H1 (cell line): ENCODE data around the gene EIF4EBP3.
A peak's percentile ranks its signal among the peaks of the same experiment; 100 is the strongest.

Experiments
- BCL11A ChIP-seq, 2 experiments: IDR thresholded peaks; one replicate each; pipeline ENCODE4 v1.6.1; 2011; ENCODE audit warnings: low read depth in 2 of 2, low read length in 2 of 2, mild to moderate bottlenecking in 2 of 2
- CTCF ChIP-seq, 3 experiments: IDR thresholded peaks; 1 replicate in 2 of 3; 2 replicates in 1 of 3; pipeline versions ENCODE4 v1.5.1 to v1.6.1; 2011; ENCODE audit warnings: low read length in 3 of 3, mild to moderate bottlenecking in 3 of 3, inconsistent platforms in 2 of 3, low read depth in 1 of 3, moderate library complexity in 1 of 3; ENCODE audit not compliant: insufficient read depth in 1 of 3; ENCODE audit errors: control extremely low read depth in 1 of 3
- EP300 ChIP-seq, 2 experiments: IDR thresholded peaks; 1 replicate in 1 of 2; 2 replicates in 1 of 2; pipeline ENCODE4 v1.6.1; 2011 to 2012; ENCODE audit warnings: low read depth in 2 of 2, low read length in 2 of 2, mild to moderate bottlenecking in 2 of 2, borderline replicate concordance in 1 of 2, inconsistent platforms in 1 of 2, moderate library complexity in 1 of 2
- EZH2 ChIP-seq: fragments of 200-600 bp; sonication (generic); IDR thresholded peaks from 2 replicates; pipeline ENCODE4 v1.7.1; 2012; ENCODE audit warnings: low read depth, mild to moderate bottlenecking, moderate library complexity, low read length, inconsistent platforms; ENCODE audit not compliant: severe bottlenecking
- JUN ChIP-seq: IDR thresholded peaks from 2 replicates; pipeline ENCODE4 v1.6.1; 2011; ENCODE audit warnings: low read depth, mild to moderate bottlenecking, improper control_type of control experiment, low read length
- PHF8 ChIP-seq: fragments of 200-600 bp; sonication (generic); conservative IDR thresholded peaks from 2 replicates; pipeline ENCODE4 v1.7.1; 2012; ENCODE audit warnings: low read depth, mild to moderate bottlenecking, inconsistent platforms, low read length, moderate library complexity
- POLR2AphosphoS5 ChIP-seq: IDR thresholded peaks from 2 replicates; pipeline ENCODE4 v1.6.1; 2011; ENCODE audit warnings: low read depth, low read length
- YY1 ChIP-seq: IDR thresholded peaks from 2 replicates; pipeline ENCODE4 v1.6.1; 2011; ENCODE audit warnings: low read depth, mild to moderate bottlenecking, low read length

GRCh38 chr5:140557136-140557805, 9.8 kb downstream of the EIF4EBP3 start, which contains the start of gene SRA1:
- no peak for TF ChIP-seq CTCF (IDR thresholded peaks at IDR 0.05; ENCODE audit: control extremely low read depth in 1 of 3, insufficient read depth in 1 of 3, low read depth in 1 of 3, low read length in 3 of 3)
- no peak for TF ChIP-seq JUN
- peak; percentile 96 for TF ChIP-seq PHF8
- TF ChIP-seq YY1, result peak; percentile 66; the same call in 1 of the 2 replicates
- TF ChIP-seq EZH2, result no peak
- no peak for TF ChIP-seq EP300 (IDR thresholded peaks at IDR 0.05; ENCODE audit: borderline replicate concordance in 1 of 2, low read depth in 2 of 2, low read length in 2 of 2)
- TF ChIP-seq BCL11A (IDR thresholded peaks at IDR 0.05; ENCODE audit: low read depth in 2 of 2, low read length in 2 of 2), result no peak
- TF ChIP-seq POLR2AphosphoS5, result peak; percentile 96
